ENCODE measurements around the gene AAMP.

AAMP gene

GRCh38 chr2:218301176-218301819, 31.4 kb upstream of the AAMP start:
- no peak overlapping the region for H3K4me3 ChIP-seq (ENCODE audit: low read depth, low read length)
- peak; percentile 90 for TF ChIP-seq CTCF (IDR thresholded peaks at IDR 0.05; ENCODE audit: borderline replicate concordance, insufficient read depth, low read depth, low read length)

GRCh38 chr2:218300141-218300540, 30.2 kb upstream of the AAMP start:
- no peak for TF ChIP-seq CTCF (IDR thresholded peaks at IDR 0.05; ENCODE audit: borderline replicate concordance, insufficient read depth, low read depth, low read length)
- H3K4me3 ChIP-seq (ENCODE audit: low read depth, low read length): no peak overlapping the region

- no peak for TF ChIP-seq CTCF (IDR thresholded peaks at IDR 0.05; ENCODE audit: borderline replicate concordance, insufficient read depth, low read depth, low read length)
- H3K4me3 ChIP-seq (ENCODE audit: low read depth, low read length): no peak overlapping the region
Measured at GRCh38 chr2:218298314-218298875, 28.5 kb upstream of the AAMP start.

GRCh38 chr2:218296847-218297246, 26.9 kb upstream of the AAMP start:
- TF ChIP-seq CTCF (IDR thresholded peaks at IDR 0.05; ENCODE audit: borderline replicate concordance, insufficient read depth, low read depth, low read length): no peak
- no peak overlapping the region for H3K4me3 ChIP-seq (ENCODE audit: low read depth, low read length)

- H3K4me3 ChIP-seq (ENCODE audit: low read depth, low read length): no peak overlapping the region
- TF ChIP-seq CTCF (IDR thresholded peaks at IDR 0.05; ENCODE audit: borderline replicate concordance, insufficient read depth, low read depth, low read length): no peak
Measured at GRCh38 chr2:218296200-218296599, 26.3 kb upstream of the AAMP start.

GRCh38 chr2:218295029-218295428, 25.1 kb upstream of the AAMP start:
- H3K4me3 ChIP-seq (ENCODE audit: low read depth, low read length): no peak overlapping the region
- TF ChIP-seq CTCF (IDR thresholded peaks at IDR 0.05; ENCODE audit: borderline replicate concordance, insufficient read depth, low read depth, low read length): no peak

GRCh38 chr2:218294430-218295022, 24.6 kb upstream of the AAMP start:
- TF ChIP-seq CTCF (IDR thresholded peaks at IDR 0.05; ENCODE audit: borderline replicate concordance, insufficient read depth, low read depth, low read length): no peak
- no peak overlapping the region for H3K4me3 ChIP-seq (ENCODE audit: low read depth, low read length)
